HL-60 (cell line): ENCODE data around the gene OR9Q2.

Source experiments
- DNase-seq, 2 experiments: peaks; one replicate each; pipeline ENCODE4 v3.0.0-alpha.2; 2010 to 2020; ENCODE audit warnings: low read depth in 1 of 2, low spot score in 1 of 2
- H3K27ac ChIP-seq: fragments of 250-450 bp; sonication (Bioruptor Pico); replicated peaks from 2 replicates; pipeline ENCODE4 v1.5.1; 2020; ENCODE audit warnings: mild to moderate bottlenecking, moderate library complexity
- H3K27me3 ChIP-seq: fragments of 250-450 bp; sonication (Bioruptor Pico); 2 replicates; pipeline ENCODE4 v1.5.1; 2021; ENCODE audit warnings: mild to moderate bottlenecking, moderate library complexity; ENCODE audit not compliant: insufficient read depth, poor library complexity, severe bottlenecking
- H3K4me3 ChIP-seq: replicated peaks from 2 replicates; pipeline ENCODE4 v1.5.1; 2011; ENCODE audit warnings: mild to moderate bottlenecking, control low read depth, low read length; ENCODE audit not compliant: insufficient read depth
- GABPA ChIP-seq: IDR thresholded peaks from 2 replicates; pipeline ENCODE4 v1.6.1; 2012; ENCODE audit warnings: low read depth
- POLR2AphosphoS5 ChIP-seq: IDR thresholded peaks from 2 replicates; pipeline ENCODE4 v1.6.1; 2012; ENCODE audit warnings: low read depth
- SPI1 ChIP-seq: IDR thresholded peaks from 2 replicates; pipeline ENCODE4 v1.6.1; 2012; ENCODE audit warnings: low read depth, mild to moderate bottlenecking, borderline replicate concordance
- TF ChIP-seq, protein P1 (sequence below): IDR thresholded peaks from 2 replicates; pipeline ENCODE4 v1.6.1; 2012; ENCODE audit warnings: low read depth; ENCODE audit not compliant: insufficient replicate concordance
- TF ChIP-seq, protein P2 (sequence below): IDR thresholded peaks from one replicate; pipeline ENCODE4 v1.5.1; 2011; ENCODE audit warnings: low read length, control low read depth, inconsistent platforms; ENCODE audit not compliant: insufficient read depth

The OR9Q2 gene

DNA sequence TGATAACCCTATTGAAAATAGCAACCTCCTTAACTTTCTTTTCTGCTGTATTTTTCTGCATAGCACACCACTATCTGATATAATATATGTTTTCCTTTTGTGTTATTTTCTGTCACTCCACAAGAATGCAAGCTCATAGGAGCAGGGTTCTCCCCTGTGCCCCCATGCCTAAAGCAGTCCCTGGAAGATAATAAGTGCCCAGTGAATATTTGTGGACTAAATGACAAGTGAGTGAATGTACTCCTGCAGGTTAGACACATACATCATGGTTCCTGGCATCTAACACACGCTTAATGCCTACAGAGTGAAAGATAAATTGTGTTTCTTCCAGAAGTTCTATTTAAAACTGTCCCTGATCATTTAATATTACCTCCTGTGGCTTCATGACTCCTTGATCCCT lies 23.9 kb upstream of the OR9Q2 start:
- Histone ChIP-seq H3K27me3 (no peaks in the 10 kb centered on the region), H3K4me3 (no peak overlapping the region), H3K27ac (no peak overlapping the region)
- TF ChIP-seq SPI1 (no peak), GABPA (no peak), POLR2AphosphoS5 (no peak)
- TF ChIP-seq, protein P1, sequence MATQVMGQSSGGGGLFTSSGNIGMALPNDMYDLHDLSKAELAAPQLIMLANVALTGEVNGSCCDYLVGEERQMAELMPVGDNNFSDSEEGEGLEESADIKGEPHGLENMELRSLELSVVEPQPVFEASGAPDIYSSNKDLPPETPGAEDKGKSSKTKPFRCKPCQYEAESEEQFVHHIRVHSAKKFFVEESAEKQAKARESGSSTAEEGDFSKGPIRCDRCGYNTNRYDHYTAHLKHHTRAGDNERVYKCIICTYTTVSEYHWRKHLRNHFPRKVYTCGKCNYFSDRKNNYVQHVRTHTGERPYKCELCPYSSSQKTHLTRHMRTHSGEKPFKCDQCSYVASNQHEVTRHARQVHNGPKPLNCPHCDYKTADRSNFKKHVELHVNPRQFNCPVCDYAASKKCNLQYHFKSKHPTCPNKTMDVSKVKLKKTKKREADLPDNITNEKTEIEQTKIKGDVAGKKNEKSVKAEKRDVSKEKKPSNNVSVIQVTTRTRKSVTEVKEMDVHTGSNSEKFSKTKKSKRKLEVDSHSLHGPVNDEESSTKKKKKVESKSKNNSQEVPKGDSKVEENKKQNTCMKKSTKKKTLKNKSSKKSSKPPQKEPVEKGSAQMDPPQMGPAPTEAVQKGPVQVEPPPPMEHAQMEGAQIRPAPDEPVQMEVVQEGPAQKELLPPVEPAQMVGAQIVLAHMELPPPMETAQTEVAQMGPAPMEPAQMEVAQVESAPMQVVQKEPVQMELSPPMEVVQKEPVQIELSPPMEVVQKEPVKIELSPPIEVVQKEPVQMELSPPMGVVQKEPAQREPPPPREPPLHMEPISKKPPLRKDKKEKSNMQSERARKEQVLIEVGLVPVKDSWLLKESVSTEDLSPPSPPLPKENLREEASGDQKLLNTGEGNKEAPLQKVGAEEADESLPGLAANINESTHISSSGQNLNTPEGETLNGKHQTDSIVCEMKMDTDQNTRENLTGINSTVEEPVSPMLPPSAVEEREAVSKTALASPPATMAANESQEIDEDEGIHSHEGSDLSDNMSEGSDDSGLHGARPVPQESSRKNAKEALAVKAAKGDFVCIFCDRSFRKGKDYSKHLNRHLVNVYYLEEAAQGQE, result no peak
- TF ChIP-seq, protein P2, sequence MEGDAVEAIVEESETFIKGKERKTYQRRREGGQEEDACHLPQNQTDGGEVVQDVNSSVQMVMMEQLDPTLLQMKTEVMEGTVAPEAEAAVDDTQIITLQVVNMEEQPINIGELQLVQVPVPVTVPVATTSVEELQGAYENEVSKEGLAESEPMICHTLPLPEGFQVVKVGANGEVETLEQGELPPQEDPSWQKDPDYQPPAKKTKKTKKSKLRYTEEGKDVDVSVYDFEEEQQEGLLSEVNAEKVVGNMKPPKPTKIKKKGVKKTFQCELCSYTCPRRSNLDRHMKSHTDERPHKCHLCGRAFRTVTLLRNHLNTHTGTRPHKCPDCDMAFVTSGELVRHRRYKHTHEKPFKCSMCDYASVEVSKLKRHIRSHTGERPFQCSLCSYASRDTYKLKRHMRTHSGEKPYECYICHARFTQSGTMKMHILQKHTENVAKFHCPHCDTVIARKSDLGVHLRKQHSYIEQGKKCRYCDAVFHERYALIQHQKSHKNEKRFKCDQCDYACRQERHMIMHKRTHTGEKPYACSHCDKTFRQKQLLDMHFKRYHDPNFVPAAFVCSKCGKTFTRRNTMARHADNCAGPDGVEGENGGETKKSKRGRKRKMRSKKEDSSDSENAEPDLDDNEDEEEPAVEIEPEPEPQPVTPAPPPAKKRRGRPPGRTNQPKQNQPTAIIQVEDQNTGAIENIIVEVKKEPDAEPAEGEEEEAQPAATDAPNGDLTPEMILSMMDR, result no peak
- DNase-seq, result no peak

DNA sequence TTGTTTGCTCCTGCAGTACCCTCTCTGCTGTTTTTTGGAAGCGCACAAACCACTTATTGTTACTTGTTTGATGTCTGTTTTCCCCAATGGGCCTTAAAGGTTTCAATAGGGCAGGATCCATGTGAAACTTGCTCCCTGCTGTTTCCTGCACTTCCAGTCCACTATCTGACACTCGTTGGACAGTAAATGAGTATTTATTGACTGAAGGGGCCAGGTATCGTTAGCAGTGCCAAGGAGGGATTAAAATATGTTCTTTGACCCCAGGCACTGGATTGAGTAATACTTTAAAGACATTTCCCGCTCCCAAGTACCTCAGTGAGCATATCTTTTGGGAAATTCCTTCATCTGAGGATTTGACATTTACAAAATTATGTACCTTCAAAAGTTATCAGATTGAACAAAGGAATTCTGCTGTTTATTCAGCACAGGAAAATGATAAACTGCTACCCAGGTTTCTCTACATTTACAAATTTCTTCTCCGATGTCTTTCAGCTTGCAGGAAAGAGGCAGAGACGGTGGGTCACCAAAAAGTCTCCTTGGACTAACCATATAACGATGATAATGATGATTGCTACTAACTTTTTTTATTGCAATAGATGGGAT lies 23.3 kb upstream of the OR9Q2 start:
- Histone ChIP-seq H3K4me3 (no peak overlapping the region), H3K27ac (no peak overlapping the region), H3K27me3 (no peaks in the 10 kb centered on the region)
- no peak for DNase-seq
- TF ChIP-seq POLR2AphosphoS5 (no peak), SPI1 (no peak), GABPA (no peak)
- TF ChIP-seq, protein P2, result no peak
- TF ChIP-seq, protein P1, result no peak

DNA sequence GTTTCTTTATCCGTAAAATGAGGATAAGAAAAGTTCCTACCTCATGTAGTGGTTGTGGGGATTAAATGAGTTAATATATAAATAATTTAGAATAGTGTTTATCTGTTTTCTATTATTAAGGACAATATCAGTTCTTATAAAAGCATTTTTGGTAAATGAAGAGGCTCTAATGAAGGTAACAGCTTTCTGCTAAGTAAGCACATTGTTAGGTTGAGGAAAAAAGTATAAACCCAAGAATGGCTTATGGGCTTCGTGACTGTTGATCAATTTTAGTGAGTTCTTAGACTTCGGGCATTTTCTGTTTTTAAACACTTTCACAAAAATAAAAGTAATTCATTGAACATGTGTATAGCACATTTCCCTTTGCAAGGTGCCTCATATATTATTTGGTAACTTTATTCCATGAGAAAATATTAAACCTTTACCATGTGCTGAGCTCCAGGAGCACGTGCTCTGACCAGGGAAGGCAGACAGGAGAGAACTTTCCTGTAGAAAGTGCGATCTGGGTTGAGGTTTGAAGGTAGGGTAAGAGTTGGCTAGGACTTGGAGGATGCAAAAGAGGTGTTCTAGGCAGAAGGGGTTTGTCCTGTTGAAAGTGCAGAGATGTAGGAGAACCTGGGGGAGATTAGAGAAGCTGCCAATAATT lies 11.3 kb upstream of the OR9Q2 start:
- H3K27me3 ChIP-seq, result no peaks in the 10 kb centered on the region
- no peak for TF ChIP-seq SPI1
- TF ChIP-seq, protein P2, result no peak
- TF ChIP-seq POLR2AphosphoS5, result no peak
- TF ChIP-seq, protein P1, result no peak
- TF ChIP-seq GABPA, result no peak
- no peak overlapping the region for H3K27ac ChIP-seq
- H3K4me3 ChIP-seq, result no peak overlapping the region
- DNase-seq, result no peak
